Transverse colon (tissue), 4 donors: ENCODE measurements around the gene TMEM236.

ENCODE experiments used
- POLR2AphosphoS5 ChIP-seq, 3 donors: sonication (generic); formaldehyde crosslinking; IDR thresholded peaks; one replicate each; pipeline ENCODE4 v1.6.1; 2016; ENCODE audit warnings: antibody characterized with exemption in 3 of 3
- TF ChIP-seq, protein P1 (sequence below), 5 experiments: fragments of 200-600 bp in 3 of 5; fragments of 450-650 bp in 2 of 5; sonication (generic) in 3 of 5; IDR thresholded peaks; 1 replicate in 2 of 5; 2 replicates in 3 of 5; pipeline ENCODE4 v1.5.1; 2016 to 2017; ENCODE audit warnings: antibody characterized with exemption in 5 of 5, inconsistent platforms in 3 of 5, mild to moderate bottlenecking in 2 of 5, moderate library complexity in 1 of 5

DNA sequence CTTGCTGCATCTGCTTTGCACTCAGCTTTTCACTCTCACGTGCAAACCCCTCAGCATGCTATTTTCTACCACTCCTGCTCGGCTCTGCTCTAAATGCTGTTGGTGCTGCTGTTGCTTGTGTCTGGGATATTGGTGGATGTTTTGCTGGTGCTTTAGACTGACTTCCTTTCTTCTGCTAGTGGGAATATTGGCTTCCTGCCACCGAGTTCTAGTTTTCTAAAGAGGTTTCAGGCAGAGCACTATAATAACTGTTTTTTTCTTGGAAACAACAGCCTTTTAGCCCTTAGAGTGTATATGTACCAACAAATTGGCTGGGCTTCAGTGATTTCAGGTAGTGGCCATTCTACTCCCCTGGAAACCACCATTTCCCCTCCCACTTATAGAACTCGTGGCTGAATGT is 27.8 kb downstream of the TMEM236 start:
- TF ChIP-seq POLR2AphosphoS5 (IDR thresholded peaks at IDR 0.05): no peak
- TF ChIP-seq, protein P1, sequence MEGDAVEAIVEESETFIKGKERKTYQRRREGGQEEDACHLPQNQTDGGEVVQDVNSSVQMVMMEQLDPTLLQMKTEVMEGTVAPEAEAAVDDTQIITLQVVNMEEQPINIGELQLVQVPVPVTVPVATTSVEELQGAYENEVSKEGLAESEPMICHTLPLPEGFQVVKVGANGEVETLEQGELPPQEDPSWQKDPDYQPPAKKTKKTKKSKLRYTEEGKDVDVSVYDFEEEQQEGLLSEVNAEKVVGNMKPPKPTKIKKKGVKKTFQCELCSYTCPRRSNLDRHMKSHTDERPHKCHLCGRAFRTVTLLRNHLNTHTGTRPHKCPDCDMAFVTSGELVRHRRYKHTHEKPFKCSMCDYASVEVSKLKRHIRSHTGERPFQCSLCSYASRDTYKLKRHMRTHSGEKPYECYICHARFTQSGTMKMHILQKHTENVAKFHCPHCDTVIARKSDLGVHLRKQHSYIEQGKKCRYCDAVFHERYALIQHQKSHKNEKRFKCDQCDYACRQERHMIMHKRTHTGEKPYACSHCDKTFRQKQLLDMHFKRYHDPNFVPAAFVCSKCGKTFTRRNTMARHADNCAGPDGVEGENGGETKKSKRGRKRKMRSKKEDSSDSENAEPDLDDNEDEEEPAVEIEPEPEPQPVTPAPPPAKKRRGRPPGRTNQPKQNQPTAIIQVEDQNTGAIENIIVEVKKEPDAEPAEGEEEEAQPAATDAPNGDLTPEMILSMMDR (IDR thresholded peaks at IDR 0.05): no peak
